DMS153 treated with DMSO at 0.1 percent for 48 hours (cell line): ENCODE measurements around the gene PADI6.
A peak's percentile ranks its signal among the peaks of the same experiment; 100 is the strongest.

ENCODE experiments used
- DNase-seq: peaks from one replicate; lab custom pipeline; 2025; ENCODE audit not compliant: unreplicated experiment; lab: John Stamatoyannopoulos, UW

PADI6 gene

DNA sequence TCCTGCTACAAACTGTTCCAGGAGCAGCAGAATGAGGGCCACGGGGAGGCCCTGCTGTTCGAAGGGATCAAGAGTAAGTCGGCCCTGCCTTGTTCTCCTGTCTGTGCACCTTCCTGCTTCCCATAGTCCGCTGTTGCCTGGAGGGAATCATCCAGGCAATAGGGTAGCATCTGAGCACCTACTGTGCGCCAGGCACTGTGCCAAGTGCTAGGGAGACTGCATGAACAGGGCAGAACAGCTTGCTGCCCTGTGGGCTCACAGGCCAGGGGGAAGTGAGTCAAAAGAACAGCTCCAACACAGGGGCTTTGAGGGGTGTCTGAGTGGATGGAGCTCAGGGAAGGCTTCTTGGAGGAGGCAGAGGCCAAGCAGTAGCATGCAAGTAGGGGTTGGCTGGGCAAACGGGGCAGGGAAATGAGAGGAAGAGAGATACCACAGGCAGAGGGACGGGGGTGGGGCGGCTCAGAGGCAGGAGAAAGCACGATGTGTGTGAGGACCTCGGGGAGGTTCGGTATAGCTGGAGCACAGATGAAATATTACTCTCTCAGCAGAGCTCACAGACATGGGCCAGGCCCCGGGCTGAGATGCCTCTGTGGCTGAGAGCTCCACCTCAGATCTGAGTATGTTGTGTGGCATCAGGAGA is 15.5 kb upstream of the PADI6 start:
- no peak for DNase-seq

DNA sequence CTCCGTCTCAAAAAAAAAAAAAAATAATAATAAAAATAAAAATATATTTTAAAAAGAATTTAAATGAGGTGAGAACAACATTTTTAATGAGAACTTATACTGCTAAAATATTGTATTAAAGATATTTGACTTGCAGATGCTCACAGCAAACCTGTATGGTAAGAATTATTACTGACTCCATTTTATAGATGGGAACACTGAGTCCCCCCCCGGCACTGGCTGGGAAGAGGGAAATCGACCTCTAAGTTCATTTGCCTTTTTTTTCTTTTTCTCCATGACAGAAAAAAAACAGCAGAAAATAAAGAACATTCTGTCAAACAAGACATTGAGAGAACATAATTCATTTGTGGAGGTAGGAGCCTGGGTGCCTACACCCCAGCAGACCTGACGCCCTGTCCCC is 13.4 kb upstream of the PADI6 start:
- no peak for DNase-seq

DNA sequence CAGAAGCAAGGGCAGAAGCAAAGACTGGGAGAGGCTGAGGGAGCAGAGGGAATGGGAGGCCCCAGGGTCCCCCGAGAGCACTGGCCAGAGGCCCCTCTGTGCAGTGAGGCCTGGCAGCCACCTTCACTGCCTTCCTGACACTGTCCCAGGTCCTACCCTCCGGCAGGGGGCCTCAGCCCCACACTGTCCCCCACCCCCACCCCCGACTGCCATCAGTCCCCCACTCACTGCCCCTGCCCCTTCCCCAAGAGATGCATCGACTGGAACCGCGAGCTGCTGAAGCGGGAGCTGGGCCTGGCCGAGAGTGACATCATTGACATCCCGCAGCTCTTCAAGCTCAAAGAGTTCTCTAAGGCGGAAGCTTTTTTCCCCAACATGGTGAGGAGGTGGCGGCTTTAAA is 13.0 kb upstream of the PADI6 start:
- no peak for DNase-seq

DNA sequence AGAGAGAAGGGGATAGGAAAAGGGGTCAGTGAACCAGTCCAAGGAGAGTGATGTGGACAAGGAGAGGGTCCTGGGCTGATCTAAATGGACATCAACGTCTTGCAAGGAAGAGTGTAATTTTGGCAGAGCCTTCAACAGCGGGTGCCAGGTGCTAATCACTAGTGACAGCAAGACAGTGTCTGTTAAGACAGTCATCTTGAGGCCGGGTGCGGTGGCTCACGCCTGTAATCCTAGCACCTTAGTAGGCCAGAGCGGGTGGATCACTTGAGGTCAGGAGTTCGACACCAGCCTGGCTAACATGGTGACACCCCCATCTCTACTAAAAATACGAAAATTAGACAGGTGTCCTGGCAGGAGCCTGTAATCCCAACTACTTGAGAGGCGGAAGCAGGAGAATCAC is 12.2 kb upstream of the PADI6 start:
- DNase-seq: no peak

DNA sequence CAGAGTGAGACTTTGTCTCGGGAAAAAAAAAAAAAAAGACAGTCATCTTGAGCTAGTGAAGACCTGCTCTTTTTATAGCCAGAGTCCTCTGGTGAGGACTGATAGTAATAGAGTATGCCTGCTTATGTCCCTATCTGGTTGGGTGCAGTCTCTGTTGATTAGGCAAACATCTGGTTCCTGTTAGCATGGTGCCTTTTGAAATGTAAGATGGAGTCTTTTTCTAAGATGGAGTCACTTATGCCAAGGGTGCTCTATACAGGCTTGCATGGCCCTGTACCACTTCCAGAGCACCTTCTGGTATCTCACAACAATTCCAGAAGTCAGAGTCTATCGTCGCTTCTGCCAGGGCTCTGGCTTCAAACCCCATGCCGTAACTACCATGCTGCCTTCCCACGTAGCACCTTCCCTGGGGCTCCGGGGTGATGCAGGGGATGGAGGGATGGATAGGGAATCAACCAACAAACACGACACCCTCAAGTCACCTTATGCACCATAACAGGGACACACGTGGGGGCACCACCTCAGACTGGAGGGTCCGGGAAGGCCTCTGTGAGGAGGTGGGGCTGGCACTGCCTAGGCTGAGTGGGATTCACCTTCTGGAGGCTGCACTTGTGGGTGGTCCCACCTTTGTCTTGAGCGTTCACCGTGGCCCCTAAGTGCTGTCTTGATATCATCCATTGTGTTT is 11.6 kb upstream of the PADI6 start:
- no peak for DNase-seq

DNA sequence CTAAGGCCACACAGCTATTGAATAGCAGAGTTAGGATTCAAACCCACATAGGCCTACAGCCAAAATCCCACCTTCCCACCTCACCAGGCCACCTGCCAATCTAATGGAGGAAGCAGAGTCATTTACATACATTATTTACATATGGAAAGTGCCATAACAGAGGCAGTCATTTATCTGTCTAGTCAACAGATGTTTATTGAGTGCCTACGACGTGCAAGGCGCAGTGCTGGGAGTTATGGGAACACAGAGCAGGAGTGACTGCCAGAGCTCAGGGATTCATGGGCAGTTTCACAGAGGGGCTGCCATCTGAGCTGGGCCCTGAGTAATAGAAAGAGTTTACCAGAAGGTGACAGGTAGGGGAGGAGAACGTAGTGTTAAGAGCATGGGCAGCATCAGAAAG is 10.3 kb upstream of the PADI6 start:
- DNase-seq: no peak

DNA sequence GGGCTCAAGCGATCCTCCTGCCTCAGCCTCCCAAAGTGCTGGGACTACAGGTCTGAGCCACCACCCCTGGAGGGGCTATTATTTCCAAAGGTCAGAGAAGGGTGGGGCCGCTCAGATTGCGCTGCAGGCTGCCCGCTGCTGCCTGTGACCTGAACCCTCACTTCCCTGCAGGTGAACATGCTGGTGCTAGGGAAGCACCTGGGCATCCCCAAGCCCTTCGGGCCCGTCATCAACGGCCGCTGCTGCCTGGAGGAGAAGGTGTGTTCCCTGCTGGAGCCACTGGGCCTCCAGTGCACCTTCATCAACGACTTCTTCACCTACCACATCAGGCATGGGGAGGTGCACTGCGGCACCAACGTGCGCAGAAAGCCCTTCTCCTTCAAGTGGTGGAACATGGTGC is 8.6 kb upstream of the PADI6 start:
- no peak for DNase-seq

DNA sequence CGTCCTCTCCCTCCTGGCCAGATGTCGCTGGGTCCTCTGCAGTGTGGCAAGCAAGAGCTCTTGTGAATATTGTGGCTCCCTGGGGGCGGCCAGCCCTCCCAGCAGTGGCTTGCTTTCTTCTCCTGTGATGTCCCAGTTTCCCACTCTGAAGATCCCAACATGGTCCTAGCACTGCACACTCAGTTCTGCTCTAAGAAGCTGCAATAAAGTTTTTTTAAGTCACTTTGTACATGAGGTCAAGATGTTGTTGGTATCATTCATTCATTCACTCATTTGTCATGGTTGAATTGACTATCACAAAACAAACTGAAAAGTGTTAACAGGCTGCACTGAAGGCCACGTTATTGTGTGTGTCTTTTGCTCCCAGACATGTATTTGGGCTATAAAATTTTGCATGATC is 8.2 kb upstream of the PADI6 start:
- no peak for DNase-seq

DNA sequence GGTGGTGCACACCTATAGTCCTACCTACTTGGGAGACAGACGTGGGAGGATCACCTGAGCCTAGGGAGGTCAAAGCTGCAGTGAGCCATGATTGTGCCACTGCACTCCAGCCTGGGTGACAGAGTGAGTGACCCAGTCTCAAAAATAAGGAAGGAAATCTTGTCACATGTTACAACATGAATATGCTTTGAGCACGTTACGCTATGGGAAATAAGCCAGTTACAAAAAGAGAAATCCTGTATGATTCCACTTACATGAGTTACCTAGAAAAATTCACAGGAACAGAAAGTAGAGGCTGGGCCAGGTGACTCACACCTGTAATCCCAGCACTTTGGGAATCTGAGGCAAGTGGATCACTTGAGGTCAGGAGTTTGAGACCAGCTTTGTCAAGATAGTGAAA is 6.7 kb upstream of the PADI6 start:
- DNase-seq: no peak

DNA sequence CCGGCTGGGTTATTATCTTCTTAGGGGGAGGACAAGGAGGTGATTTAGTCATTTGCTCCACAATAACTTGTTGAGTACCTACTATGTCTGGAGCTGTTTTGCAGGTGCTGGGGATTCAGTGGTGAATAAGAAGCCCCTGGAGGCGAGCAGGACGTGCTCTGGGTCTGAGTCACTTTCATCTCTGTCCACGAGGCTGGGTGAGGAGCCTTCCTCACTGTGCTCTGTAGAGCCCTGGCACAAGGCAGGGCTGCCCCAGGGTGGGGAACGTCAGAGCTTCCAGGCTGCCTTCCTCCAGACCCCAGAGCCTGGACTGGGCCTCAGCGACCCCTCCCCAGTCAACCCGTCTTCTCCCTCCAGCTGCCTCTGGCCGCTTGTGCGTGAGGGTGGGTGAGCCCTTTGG is 2.5 kb upstream of the PADI6 start:
- DNase-seq: no peak

DNA sequence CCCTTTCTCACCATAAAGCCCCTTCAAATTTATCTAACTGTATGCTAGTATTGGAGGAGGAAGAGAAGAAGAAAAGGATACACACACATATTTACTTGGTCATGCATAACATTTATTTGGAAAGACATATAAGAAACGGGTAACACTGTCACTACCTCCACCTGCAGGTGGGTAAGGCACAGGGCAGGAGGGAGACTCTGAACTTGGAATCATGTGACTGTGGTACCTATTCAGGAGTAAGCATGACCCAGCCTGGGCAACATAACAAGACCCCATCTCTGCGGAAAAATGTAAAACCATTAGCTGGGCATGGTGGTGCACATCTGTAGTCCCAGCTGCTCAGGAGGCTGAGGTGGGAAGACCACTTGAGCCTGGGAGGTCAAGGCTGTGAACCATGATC is 1.4 kb upstream of the PADI6 start:
- DNase-seq: no peak

DNA sequence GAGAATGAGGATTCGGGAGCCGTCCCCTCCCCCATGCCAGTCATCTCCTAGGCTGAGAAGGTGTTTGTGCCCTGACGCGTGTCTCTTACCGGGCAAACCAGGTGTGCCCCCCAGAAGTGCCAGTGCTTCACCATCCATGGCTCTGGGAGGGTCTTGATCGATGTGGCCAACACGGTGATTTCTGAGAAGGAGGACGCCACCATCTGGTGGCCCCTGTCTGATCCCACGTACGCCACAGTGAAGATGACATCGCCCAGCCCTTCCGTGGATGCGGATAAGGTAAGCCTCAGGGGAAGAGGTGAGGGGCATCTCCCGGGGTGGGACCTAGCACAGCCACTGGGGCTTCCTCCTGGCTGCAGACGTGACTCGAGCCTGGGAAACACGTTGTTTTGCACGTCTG is 959 bp downstream of the PADI6 start:
- DNase-seq: no peak

DNA sequence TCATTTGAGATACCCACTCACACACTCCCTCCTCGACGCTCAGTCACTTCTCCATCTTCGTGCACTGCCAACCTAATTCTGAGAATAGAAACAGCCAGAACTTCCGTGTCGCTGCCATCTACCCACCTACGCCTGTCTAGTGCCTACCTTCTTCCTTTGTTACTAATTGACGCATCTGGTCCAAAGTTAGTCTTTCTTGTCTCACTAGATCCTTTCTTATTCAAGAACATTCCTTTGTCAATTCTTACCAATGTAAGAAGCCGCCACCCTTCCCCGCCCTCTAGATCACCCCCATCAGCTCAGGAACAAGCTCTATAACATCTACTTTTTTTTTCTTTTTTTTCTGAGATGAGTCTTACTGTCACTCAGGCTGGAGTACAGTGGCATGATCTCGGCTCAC is 3.7 kb downstream of the PADI6 start:
- DNase-seq: no peak

DNA sequence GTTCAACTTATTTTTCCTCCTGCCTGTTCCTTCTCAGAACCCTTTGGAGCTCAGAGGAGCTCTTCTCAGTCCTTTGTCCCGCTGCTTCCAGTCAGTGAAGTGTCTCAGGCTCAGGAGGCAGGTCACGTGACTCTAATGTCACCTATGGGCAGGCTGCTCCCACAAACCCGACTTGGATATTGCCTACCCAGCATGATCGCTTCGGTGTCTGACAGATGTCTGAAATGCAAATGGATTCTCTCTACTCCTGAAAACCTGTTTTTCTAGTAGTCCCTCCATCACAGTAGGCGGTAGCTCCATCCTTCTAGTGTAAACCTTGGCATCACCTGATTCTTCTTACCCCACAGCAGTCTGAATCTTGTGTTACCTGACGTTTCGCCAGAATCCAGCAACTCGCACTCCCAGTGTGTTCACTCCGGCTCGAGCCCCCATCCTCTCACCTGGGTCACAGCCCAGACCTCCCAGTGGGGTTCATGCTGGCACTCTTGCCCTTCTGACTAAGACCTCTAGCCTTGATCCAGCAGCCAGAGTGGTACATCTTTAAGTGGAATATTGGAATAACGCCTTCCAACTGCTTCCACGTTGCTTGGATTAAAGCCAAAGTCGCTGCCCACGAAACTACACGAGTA is 5.4 kb downstream of the PADI6 start:
- DNase-seq: peak; percentile 33

DNA sequence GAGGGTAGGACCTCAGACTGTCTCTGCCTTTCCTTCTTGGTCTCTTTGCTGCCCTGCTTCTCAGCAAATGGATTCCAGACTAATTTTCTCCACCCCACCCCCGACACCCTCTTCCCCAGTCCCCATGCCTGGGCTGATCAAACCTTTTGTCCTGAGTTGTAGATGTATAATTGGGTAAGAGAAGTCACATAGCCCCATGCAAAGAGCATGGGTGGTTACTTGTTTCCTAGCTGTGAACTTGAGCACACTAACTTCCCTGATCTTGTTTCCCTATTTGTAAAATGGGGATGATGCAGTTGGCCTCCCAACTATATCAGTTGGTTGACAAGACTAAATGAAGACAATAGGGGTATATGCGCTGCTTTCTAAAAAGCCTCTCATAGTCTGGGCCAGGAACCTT is 9.2 kb downstream of the PADI6 start:
- no peak for DNase-seq

DNA sequence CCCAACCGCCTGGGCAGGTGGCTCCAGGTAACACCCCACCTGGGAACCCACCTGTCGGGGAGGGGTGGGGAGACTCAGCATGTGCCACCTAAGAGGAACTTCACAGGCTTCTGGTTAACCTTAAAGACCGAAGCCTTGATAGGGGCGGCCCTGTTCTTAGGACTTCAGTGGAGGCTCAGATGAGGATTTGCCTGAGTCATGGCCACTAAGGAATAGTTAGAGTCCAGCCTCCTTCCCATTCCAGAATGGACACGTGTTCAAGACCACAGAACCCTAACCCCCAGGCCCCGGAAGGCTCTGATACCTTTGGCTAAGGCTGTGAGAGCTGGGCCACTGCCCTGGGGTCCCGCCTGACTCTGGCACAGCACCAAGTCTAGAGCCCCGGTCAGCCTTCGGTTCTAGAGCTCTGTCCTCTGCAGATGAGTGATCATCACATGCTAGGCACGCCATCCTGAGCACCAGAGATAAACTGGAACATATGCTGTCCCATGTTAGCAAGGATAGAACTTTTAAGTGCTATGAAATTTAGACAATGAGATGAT is 20.3 kb downstream of the PADI6 start:
- no peak for DNase-seq

DNA sequence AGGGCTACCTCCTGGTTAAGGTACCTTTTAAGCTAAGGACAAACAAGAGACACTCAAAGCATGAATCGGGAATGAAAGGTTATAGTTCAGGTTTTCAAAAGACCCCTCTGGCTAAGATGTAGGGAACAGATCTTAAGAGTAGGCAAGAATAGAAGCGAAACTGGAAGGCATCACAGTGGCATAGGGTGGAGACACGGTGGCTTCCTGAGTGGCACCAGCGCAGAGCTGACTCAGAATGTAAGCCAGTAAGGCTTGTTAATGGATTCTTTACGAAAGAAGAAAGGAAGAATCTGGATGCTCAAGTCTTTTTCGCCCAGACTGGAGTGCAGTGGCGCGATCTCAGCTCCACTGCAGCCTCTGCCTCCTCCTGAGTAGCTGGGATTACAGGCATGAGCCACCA is 21.2 kb downstream of the PADI6 start:
- DNase-seq: no peak

DNA sequence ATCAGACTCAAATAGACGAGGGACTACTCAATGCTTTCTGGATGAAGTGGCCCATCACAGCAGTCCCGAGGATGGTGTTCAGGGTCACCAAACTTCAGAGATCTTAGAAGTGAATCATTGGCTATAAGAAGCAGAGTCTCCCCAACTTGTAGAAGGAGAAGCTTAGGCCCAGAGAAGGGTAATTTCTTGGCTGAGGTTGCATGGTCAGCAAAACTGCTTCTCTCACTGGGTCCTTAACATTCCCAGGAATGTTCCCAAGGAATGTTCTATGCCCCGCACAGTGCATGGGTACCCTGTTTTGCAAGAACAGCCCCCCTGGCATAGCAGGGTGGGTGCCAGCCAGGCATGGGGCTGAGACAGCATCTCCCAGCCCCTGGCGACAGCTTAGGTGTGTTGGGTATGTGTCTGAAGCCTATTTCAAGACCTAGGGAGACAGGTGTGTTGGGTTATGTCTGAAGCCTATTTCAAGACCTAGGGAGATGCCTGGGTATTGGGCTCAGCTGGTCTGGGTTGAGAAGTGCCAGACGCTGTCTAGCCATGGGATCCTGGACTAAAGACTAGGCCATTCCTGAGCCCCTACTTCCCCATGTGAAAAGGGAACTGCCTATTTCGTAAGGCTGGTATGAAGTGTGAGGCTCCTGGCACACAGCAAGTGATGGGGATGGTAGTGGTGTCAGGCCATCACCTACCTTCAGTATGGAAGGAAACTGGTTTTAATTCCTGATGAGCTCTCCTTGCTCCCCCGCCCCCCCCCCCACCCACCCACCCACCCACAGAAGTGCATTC is 26.1 kb downstream of the PADI6 start:
- no peak for DNase-seq

DNA sequence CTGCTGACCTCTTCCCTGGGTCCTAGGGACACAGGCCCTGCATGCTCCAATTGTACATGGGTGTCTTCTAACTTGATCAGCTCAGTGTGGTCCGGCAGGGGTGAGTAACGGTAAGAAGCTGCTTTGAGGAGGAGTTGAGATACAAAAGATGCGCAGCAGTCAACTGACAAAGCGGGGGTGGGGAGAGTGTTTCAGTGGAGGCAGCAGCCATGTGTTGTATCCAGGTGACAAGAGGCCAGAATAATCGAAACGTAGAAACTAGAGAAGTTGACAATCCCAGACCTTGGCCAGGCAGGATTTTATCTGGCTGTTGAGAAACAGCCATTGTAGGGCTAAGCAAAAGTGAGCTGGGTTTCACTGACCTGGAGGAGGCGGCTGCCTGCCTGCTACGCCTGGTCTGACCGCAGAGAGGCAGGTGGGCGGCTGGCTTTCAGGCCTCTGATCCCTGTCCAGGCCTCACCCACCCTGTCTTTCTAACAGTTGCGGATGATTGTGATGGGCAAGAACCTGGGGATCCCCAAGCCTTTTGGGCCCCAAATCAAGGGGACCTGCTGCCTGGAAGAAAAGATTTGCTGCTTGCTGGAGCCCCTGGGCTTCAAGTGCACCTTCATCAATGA is 28.8 kb downstream of the PADI6 start:
- no peak for DNase-seq

DNA sequence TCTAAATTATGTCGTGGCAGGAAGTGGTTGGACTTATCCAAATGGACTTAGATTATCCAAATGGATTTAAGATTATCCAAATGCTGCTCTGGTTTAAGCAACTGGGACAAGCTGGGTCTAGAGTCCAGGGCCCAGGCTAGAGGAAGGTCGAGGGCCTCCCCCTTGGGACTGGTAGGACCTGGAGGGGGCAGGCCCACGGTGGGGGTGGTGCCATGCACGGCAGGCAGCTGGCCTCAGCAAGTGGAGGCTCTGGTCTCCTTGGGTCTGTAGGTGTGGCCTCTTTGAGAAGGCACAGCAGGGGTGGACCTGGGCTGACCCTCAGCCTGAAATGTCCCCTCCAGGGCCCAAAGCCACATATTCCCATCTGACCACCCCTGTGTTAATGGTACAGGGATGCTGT is 29.8 kb downstream of the PADI6 start:
- no peak for DNase-seq

DNA sequence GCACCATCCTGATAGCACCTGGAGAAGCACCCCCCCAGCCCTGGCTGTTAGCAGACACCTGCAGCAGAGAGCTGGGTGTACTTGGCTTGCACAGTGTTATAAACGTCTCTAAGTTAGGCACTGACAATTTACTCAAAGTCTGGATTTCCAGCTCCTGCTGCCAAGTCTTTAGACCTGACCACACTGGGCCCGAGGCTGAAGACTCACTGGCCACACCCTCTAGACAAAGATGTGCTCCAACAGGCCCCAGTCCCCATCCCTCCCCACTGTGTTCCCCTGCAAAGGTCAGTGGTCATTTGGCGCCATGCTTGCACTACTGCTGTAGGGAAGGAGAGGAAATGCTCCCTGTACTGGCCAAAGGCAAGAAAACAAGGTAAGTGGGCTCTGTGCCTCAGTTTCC is 31.1 kb downstream of the PADI6 start:
- no peak for DNase-seq
